HG03439 (cell line): Measurements from ENCODE around the gene PRCC.

ENCODE experiments used
- ATAC-seq: cut with Tn5 transposase; IDR thresholded peaks from one replicate; pipeline ENCODE4 v1.9.1; 2021; ENCODE audit warnings: mild to moderate bottlenecking, moderate library complexity; ENCODE audit not compliant: unreplicated experiment

PRCC gene

DNA sequence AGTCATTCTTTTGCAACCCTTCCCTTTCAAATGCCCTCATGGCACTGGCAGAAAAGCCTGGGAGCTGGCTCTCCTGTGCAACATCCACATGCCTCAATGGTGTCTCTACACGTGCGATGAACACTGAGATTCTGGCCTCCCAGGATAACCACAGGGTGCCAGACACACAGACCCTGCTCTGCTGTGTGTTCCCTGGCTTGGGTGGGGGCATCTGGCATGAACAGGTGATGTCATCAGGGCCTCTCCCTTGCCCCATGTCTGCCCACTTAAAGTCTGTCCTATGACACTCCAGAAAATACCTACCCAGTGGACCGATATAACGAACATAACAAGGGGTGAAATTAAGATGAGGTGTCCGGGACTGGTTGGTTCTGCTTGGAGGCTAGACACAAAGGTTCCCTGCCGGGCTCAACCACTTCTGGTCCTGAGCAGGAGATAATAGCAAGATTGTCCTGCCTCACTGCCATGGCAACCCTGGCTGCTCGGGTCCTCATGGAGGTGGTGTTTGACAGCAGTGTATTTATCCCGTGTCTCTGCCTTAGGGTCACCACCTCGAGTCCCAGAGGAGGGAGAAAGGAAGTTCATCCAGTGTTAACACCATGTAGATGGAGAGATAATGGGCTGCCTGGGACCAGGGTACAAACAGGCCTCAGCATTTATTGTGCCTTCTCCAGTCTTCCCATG, 72.2 kb downstream of the PRCC start:
- ATAC-seq: no peak

DNA sequence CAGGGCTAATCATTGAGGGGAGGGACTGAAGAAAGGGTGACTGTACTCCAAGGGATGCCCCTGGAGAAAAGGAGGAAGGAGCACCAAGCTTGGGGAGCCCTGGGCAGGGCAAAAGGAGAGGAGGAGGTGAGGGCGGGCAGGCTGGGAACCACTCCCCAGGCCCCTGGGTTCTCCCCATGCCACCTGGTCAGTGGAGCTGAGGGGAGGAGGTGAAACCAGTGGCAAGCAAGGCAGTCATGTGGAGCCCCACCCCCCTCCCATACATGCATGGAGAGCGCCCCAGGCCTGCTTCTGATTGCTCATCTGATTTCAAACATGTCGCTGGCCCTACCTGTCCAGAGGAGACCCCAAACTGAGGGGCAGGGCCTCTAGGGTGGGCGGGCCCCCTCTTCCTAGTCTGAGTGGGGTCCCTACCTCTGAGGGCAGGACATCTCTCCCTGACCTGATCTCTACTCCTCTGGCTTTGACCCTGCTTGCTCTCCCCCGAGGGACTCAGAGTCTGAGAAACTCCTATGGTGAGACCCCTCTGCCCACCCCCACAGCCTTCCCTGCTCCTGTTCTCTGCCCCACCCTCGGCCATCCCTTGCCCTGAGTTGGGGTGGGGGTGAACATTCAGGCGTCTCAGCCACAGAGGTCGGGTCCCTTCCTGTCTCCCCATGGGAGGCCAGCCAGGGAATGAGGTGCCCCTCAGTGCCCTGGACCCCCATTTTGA, 73.0 kb downstream of the PRCC start:
- no peak for ATAC-seq

DNA sequence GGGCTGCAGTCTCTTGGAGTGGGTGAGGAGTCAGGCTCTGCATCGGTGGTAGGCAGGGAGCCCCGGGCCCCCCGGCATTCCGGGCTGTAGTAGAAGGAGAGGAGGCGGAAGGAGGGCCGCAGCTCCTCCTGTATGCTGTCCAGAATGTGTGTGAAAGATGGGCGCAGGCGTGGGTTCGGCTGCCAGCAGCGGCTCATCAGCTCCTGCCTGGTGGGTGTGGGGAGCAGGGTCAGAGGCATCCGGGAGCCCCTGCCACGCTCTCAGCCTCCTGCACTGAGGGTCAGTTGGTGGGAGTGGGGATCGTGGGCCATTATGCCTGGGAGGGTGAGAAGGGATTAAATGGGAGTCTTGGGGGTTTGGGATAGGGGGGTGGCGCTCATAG, 73.6 kb downstream of the PRCC start:
- no peak for ATAC-seq

DNA sequence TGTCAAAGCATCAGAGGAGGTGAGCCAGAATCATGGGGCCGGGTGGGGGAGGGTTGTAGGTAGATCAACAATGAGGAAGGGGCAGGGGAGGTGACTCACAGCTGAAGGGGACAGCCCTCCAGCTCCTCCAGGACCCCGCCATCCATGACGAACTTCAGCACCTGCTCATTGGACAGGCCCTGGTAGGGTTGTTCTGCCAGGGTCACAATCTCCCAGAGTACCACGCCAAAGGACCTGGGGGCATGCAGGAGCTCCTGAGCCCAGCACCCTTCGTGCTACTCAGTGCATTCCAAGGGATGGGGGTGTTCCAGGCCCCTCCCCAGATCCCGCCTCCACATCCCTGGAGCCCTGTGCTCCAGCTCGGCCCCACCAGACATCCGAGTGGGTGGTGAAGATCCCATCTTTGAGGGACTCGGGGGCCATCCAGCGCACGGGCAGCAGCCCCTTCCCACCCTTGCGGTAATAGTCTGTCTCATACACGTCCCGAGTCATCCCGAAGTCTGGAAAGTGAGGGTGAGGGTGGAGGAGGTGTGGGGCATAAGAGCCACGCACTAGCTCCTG, 74.0 kb downstream of the PRCC start:
- ATAC-seq: no peak

DNA sequence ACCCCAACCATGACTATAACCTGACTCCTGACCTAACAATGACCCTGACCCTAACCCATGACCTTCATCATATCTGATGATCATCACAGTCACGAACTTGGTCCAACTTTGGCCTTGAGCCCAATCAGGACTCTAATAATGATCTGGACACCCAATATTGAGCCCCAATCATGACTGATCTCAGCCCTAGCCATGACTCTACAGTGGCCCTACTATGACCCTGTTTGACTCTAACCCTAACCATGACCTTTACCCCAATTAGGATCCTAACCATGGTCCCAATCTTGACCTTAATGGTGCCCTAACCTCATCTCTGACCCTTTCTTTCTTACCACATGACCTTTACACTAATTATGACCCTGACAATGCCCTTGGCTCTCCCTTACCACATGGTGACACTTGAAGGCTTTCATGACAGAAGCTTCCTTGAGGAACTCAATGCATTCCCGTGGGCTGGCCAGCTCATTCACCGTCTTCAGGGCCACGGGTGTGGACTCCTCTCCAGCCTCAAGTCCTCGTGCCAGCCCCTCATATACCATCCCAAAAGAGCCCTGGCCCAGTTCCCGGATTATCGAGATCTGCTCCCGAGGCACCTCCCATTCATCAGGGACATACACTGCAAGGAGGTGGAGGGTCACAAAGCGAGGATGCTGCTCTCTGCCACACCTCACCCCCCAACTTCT, 75.4 kb downstream of the PRCC start:
- ATAC-seq: no peak

DNA sequence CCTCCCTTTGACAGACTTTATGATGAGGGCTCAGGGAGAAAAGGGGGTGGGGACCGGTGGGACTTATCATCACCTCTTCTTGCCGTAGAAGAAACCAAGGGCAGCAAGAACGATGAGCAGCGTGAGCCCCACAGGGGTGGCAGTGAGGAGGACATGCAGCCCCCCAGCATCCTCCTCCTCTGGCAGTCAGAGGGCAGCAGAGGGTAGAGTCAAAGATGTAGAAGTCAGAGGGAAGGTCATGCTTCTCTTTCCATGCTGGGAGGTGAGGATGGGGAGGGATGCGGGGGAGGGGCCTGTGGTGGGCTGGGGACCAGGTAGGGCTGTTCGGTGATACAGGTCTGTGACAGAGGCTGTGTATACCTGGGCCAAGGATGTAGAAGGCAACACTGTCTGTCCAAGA, 76.8 kb downstream of the PRCC start:
- ATAC-seq: no peak

DNA sequence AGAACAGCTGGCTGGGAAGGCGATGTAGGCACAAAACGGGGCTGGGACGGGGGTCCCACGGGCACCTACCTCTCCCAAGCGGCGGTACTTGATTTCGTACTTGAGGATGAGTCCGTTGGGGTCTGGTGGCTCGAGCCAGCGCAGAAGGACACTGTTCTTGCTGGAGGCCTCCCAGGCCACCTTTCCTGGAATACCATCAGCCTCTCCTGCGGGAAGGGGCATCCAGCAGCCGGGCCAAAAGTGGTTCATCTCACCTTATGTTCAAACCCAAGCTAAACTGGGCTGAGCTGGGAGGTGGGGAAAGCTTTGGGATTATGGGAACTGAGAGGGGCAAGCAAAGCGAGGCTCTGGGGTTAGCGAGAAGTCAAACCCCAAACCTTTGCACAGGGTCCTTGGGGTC, 77.3 kb downstream of the PRCC start:
- no peak for ATAC-seq

DNA sequence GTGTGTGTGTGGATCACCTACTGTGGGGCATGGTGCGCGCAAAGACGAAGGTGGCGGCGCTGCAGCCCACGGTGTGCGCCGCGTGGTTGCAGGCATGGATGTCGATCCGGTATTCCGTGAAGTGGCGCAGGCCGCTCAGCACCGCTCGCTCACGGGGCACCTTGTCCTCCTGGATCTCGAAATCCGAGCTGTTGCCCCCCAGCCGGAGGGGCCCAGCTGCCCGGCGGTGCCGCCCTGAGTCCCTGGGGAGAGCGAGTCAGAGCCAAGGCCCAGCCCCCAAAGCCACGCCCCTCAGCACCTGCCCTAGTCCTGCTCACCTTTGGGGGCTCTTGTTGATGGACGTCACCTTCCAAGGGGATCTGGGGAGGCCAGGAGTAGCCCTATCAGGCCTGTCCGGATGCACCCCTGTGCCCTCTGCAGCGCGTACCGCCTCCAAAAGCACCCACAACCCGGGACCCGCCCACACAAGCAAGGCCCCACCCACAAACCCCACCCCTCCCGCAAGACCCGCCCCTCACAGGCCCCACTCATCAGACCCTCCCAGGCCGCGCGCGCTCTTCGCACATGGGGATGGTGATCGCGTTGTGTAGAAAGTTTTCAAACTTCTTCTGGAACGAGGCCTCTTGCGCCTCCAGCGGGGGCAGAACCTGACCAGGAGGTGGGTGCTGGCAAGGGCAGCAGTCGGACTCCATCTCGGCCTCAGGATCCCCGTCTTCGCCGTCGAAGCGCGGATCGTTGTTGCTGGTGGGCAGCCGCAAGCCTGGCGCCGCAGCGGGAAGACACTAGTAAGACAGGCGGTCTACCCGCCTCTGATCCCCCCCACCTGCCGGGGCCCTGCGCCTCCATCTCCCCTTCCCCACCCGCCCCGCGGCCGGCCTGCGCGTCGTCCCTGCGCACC, 78.0 kb downstream of the PRCC start:
- ATAC-seq: no peak

DNA sequence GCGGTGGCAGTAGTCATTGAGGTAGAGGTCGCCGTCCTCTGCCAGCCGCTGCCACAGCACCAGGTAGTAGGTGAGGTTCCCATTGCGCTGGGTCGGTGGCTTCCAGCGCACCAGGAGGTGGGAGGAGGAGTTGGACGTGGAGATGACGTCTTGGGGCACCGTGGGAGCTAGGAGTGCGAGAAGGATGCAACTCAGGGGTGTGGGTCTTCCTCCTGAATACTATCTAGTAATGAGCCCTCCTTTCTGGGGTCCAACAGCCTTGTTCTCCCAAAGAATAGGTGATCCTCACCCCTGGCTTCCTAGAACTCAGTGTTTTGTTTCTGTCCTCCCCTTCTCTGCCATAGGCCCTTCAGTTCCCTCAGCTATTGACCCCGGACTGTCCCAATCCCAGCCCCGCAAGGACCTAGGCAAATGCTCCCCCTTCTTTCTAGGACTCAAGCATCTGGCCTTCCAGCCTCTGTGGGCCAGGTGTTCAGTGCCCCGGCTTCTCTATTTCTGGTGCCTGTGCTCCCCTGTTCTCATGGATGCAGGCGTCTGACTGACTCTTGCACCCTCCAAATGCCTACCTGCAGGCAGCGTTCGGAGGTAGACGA, 78.7 kb downstream of the PRCC start:
- no peak for ATAC-seq

DNA sequence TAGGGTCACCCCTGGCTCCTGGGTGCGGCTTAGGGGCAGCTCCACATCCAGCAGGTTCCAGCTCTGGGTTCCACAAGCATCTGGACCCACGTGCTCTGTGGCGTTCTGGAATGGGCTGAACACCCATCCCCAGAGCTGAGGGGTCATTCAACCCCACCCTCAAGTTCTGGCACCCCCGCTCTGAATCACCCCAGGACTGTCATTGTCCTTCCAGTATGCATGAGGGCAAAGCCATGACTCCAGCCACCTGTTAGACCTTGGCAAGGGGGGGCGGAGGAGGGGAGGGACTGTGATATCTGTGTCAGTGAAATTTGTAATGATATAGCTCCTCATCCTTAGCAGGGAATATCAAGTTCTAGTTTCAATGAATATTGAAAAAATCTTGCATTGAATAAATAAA, 79.3 kb downstream of the PRCC start:
- ATAC-seq: no peak

DNA sequence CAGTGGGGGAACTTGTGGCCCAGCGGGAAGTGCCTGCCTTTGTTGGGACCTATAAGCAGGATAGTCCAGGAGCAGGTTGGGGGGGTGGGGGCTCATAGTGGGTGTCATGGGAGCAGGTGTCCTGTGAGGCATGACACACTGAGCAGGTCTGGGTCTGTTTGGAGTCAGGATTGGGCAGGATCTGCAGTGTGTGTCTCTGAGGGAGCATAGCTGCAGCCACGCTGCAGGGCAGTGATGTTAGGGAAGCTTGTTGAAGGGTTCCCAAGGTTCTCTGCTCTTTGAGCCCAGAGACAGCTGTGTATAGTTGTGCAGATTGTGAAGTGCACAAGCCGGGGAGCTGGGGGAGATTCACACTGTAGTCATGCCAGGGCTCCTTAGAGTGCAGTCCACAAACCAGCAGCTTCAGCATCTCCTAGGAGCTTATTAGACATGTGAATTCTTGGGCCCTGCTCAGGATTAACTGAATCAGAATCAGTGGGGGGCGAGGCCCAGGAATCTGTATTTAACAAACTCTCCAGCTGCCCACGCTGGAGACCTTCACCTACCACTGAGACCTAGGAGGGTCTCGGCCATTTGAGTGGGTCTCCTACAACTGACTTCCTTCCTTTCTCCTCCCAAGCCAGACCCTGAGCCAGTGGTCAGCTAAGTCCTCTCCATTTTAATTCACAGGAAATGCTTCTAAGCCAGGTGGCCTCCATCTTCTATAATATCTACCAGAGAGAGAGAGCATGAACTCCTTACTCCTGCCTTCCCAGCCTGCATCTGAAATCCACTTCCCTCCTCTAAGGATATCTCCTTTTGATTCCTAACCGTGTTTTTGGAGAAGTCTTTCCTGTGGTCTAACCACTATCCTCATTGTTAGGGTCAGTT, 80.5 kb downstream of the PRCC start:
- ATAC-seq: no peak

DNA sequence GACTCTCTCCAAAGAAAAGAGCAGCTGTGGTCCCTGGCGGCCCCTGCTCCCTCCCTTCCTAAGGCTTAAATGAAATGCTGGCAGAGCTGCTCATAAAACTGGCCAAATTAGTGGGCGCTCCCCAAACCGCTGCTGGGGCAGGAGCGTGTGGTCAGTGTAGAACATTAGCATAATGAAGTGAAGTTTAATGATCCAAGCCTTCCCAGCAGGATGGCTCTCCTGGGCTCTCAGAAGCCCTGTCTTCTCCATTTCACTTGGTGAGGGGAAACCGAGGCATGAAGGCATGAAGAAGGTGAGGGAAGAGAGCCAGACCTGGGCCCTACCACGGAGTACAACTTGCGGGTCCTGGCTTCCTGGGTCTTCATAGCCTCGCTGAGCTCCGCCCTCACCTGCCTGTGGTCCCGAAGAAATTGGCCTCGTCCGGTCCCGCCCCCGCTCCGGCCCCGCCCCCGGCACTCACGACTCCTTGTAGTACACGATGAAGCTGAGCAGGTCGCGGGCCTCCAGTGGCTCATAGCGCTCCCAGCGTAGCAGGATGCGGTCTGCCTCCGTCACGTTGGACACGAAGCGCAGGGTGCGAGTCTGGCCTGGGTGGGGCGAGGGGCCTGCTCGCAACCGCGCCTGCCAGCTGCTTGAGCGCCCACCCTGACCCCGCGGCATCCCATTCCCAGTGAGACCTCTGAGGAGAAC, 81.3 kb downstream of the PRCC start:
- ATAC-seq: no peak

DNA sequence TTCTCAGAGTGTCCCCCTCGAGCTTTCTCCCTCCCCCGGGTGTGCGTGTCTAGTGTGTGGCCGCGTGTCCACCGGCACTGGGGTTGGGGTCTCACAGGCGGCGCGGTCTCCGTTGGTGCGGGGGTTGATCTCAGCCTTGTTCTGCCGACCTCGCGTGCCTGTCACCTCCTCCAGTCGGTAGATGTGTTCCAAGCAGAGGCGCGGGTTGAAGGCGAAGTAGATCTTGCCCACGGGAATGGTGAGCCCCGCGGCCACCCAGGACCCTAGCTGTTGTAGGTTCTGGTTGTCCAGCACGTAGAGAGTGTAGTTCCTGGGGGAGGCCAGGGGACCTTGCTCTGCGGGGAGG, 81.8 kb downstream of the PRCC start:
- no peak for ATAC-seq
